Amygdala (tissue), 56 donors: ENCODE measurements around the gene SGMS1.

ENCODE experiments used
- DNase-seq, 56 donors: peaks; one replicate each; lab custom pipeline; 2025; lab: John Stamatoyannopoulos, UW

SGMS1 gene

DNA sequence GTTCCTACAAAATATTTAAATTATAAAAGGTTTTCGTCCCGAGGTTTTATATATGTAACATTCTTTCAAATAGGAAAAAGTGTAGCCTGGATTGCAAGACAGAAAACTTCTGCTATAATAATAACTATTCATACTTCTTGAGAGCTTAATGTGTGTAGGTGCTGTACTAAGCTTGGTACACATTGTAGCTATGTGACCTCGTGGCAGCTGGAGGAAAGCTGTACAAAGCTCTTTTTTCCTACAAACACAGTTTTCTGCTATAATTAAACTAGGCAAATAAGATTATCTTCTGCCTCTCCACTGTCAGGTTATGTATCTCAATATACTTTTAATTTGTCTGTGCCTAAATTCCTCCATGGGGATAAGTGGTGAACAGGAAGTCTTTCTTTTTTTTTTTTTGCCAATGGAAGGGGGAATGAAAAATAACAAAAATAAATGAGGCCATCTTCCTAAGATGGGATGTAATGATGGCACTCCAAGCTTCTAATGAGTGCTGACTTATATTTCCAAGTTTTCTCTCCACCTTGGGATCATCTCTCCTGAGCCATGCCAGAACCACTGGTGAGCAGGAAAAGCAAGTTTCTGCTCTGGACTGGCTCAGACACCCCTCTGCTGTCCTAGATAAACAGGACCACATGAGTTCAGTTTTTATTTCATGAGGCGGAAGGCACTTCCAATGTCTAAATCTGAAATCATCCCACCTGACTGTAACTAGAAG is 9.9 kb downstream of the SGMS1 start:
- no peak for DNase-seq

DNA sequence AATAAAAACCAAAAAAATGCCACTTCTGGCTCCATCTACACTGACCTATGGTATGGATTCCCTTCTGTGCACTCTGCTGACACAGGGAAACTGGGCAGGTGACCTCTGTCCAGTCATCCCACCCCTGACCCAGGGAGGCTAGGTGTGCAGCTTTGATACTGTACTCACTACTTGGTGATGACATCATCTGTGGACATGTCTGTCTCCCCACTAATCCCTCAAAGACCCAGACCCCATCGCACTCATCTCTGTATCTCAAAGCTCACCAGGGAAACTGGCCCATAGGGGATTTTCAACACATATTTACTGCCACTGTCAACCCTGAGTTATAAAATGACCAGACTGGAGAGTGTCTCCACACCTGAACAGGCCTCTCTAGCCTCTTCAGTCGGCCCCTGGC is 10.6 kb downstream of the SGMS1 start:
- DNase-seq, result no peak

DNA sequence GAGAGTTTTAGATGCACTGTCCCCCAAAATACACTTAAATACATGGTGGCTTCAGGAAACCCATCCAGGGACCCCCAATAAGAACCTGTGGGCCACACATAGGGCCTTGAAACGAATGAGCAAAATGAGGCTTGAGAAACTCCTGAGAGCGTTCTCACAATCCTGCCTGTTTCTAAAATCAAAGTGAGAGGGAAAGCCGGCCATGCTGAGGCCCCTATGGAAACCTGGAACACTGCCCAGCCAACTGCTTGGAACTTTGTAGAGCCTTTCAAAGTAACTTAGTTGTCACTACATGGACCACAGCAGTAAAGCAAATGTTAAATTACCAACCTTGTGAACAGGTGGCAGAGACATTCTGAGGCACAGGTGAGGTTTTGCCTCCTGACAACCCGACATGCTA is 13.4 kb downstream of the SGMS1 start:
- DNase-seq, result peak in 9 of 56 donors; percentile 5 to 40 (median 26)

DNA sequence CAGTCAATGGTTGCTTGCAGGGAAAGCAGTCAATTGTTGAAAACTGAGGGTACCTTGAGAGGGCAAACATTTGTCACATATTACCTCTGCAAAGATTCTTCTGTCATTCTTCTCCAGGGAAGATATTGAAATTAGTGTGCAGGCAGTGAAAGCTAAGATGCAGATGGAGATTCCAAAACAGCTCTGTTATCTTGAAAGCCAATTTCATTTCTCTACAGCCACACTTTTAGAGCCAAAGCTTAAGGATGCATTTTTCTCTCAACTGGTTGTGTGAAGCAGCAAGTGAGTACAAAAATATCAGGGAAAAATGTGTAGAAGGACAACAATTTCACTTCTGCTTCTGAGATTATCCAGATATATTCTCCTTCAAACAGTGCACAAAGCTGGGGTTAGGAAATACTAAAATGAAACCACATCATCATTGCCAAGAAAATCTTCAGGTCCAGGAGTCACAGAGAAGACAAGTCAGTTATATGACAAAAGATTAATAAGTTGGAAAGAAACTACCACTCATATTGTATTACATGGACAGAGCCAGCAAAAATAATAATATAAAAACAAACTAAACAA is 16.3 kb downstream of the SGMS1 start:
- no peak for DNase-seq

DNA sequence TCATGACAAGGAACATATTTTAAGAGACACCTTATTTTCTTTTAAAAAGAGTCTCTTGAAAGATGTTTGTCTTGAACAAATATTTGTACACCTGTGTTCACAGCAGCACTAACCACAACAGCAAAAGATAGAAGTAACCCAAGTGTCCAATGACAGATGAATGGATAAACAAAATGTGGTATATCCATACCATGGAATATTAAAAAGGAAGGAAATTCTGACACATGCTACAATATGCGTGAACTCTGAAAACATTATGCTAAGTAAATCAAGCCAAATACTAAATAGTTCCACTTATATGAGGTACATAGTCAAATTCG is 17.8 kb downstream of the SGMS1 start:
- no peak for DNase-seq

DNA sequence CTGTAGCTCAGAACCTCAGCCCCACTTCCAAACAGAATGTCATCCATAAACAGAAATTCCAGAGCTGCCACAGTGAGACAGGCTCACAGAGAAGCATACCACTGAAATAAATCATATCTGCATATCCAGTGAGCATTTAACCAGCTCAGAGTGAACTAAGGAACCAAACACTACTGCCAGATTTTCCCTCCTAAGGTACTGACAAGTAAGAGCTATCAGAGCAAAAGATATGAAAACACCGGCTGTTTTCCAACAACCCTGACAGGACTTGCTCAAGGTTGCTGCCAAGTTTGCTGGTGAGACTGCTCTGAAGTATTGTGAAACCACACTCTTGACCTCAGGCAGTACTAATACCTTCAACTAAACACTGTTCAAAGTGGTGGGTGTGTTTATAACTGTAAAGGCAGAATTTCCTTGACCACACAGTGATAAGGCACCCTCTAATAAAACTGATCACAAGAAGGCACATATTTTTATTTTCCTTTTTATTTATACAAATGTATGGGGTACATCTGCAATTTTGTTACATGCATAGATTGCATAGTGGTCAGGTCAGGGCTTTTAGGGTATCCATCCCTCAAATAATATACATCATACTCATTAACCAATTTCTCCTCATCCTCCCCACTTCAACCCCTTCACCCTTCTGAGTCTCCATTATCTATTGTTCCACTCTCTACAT is 18.3 kb downstream of the SGMS1 start:
- no peak for DNase-seq

DNA sequence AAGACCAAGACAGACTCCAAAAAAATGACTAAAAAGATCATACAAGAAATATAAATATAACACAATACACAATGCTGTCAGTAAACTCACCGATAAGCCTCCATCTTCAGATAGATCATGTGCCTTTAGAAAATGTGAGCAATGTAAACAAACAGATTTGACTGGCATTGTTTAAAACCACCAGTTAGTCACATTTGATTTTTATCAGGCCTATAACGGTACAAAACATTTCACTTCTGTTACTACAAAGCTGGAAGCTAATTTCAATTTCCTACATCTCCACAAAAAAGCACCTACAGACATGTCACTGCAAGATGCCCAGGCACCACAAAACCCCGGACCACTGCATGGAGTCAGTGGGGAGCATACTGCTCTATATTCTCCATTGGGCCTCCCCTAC is 18.9 kb downstream of the SGMS1 start:
- DNase-seq, result no peak

DNA sequence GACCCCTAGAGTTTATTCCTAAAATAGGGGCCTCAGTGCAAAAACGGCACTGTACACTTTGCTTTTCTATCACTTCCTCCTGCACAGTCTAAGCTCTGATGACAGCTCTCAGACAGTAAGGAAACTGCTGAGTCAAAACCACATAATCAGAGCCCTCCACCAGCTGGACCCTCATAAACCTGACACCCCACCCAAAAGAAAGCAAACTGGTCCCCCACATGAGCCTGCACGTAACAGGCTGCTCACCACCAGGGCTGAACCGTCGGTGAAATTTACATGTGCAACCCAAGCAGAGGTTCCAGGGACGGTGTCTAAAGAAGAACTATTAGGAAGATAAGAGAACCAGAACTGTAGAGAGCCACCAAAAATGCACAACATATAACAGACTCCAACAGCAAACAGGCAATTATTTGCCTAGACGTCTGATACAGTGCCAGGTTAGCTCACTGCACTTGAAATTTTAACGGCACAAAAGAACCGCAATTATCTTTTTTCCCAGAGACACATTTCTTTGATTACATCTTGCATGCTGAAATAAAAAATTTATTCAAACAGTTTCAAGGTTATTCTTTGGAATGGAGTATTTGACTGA is 19.6 kb downstream of the SGMS1 start:
- no peak for DNase-seq

DNA sequence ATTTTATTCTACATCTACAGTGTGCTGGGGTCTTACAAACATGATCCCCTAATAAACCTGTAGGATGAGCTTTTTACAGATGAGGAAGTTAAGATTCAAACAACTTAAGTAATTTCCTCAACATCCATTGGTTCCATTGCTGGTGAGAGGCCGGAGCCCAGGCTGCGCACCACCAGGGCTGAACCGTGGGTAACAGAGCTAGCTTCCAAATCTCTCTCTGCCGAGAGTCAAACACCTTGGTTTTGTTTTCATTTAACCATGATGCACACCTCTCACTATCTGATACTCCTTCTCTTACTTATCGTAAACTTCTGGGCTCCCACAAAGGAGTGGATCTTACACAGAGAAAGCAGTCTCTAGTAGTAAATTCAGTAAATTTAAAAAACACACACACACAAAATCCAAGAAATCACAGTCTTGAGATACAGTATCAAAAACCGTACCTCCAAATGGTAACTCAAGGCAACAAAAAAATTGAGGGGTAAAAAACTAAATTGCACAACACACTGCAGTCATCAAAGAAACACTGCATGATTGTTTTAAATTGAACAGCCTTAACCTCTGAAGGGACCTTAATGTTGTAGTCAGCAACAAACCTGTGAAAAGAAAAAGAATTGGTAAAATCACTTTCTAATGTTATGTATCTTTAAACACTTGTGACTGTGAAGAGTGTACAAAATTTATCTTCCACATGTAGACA is 20.5 kb downstream of the SGMS1 start:
- DNase-seq, result no peak

DNA sequence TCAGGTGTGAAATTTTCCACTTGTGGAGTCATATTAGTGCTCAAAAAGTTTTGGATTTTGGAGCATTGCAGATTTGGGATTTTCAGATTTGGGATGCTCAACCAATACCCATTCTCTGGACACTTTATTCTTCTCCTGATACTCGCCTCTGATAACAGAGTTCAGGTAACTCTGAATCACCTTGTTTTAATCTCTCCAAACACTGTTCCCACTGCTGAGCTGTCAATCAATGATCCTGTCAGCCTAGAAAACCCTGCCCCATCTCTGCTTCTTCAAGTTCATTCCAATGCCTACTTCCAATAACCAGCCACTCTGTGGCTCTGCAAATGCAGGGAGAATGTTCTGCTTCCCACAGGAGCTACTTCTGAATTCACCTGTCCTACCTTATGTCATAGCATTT is 21.8 kb downstream of the SGMS1 start:
- no peak for DNase-seq

DNA sequence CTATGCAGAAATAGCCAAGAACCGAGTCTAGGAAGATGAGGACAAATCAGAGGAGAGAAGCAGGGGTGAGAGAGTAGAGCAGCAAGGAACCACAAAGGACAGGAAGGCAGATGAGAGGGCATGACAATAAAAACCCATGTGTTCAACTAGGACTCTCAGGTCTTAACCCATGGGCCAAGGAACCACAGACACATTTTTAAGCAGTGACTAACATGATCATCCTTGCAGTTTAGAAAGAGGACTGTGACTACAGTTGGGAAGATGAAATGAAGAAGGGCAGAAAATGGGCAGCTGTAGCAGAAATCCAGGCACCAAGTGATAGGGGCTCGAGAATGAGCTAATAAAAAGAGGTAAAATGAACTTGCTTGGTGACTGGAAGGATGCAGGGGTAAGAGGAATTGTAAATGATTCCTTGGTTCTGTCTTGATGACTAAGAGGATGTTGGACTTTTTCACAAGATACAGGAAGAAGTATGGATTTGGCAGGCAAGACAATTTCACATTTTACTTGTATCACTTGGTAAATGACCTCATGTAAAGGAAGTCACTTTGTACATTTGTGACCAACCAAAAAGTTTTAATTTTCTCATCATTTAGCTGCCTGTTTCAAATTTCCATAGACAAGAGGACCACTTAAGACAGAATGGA is 22.8 kb downstream of the SGMS1 start:
- no peak for DNase-seq

DNA sequence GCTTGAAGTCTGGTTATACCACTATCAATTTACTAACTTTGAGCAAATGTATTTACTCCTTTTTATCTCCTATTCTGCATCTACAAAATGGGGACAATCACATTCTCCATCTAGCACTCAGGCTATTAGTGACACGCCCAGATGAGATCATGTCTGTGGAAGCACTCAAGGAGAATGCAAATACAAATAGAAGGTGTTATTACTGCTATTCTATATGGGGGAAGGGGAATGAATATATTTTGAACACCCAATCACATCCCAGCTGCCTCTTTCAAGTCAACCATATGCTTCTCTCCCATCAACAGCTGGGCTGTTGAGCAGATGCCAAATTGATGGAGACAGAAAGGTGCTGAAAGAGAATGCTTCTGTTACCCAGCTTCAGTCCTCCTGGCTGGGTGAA is 23.5 kb downstream of the SGMS1 start:
- DNase-seq, result no peak

DNA sequence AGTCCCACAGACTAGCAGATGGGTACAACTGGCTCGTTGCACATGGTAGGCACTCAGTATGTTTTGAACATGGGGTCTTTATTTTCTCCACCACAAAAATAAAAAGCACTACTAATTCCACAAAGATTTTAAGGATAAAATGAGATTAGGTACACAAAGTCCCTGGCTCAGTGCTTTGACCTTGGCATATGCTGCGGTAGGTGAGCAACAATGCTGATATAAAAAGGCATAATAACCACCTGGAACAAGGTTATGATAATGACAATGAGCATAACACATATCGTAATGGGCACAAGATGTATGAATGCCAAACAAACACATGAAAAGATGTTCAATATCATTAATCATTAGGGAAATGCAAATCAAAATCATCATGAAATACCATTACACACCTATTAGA is 26.9 kb downstream of the SGMS1 start:
- DNase-seq, result no peak

DNA sequence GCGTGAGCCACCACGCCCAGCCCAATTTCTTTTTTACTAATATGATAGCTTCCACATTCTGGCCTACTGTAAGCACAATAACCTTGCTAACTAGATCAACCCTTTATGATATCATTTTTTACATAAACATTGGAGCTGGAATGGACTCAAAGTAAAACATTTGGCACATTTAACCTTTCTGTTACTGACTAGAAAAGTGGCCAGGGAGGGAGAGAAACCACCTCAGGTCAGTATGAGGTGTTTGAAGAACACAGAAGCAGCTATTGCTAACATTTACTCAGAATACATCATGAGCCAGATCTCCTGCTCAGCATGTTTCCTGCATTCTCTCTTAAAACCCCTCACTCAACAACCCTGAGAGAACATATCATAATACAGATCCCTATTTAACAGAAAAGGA is 27.3 kb downstream of the SGMS1 start:
- no peak for DNase-seq

DNA sequence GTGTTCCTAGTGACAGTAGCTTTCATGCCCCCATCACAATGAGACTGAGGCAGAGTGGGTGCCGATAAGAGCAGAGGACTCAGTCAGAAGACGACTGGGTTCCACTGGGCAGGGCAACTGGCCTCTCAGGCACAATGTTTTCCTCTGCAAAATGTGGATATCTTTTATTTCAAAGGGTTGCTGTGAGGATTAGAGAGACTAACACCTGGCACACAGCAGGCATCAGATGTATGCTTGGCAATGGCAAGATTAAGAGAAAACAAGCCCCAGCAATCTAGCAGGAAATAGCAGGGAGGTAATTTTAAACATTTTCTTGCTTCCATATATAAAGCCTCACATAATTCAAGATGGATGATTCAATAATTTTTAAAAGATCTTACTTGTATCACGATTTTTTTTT is 28.0 kb downstream of the SGMS1 start:
- DNase-seq, result no peak

DNA sequence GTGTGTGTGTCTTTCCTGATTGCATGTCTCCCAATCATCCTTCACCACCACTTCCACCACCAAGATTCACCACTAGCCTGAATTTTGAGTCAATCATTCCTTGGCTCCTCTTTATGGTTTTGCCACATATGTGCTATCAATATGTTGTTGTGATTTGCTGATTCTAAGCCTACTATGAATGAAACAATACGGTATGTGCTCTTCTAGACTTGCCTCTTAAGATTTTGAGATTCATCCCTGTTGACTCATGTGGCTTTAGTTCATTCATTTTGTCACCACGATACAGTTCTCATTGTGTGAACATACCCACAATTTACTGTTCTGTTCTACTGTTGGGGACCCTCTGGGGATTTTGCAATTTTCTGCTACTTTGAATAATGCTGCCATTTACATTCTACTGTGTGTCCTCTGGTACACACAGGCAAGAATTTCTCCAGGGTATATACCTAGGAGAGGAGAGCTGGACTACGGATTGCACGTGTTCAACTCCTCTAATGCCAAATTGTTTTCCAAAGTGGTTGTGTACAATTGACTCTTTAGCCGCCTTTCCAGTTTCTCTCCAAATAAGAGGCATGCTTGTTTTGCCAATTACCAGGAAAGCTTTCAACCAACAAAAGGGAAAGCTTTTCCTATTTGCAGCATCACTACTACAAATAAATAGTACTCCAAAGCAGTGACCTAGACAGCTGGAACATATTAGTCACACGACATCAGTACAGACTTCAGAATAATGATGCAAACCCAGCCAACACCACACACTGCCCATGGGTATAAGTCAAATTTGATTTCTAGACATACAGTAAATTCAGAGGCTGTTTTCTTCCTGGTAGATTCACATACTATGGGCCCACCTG is 30.0 kb downstream of the SGMS1 start:
- no peak for DNase-seq

DNA sequence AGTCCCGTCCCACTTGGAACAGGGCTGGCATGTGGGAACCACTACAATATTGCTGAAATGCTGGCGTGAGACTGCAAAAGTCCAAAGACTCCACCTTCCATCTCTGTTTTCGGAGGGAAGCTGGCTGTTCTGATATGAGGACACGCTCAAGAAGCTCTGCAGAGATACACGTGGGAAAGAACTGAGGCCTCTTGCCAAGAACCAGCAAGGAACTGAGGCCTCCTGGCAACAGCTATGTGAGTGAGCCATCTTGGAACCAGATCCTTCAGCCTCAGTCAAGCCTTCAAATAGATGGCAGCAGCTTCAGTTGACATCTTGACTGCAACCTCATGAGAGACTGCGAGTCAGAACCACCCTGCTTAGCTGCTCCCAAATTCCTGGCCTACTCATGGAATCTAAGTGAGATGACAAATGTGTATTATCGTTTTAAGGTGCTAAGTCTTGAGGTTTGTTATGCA is 30.8 kb downstream of the SGMS1 start:
- DNase-seq, result no peak

DNA sequence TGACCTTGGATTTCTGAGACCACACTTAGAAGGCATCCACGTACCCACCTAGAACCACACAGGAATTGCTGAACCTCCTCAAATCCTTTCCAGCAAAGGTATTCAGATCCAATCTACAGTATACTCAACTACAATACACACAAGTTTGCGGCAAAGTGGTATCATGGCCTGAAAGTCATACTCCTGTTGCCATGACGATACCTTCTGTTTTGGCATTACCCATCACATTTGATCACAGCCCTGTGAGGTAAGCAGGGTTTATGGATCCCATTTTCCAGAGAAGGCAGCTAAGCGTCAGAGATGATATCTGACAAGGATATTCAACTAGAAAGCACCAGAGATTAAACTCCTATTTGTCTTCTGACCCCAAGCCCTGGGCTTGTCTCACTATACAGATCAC is 32.8 kb downstream of the SGMS1 start:
- DNase-seq, result no peak

DNA sequence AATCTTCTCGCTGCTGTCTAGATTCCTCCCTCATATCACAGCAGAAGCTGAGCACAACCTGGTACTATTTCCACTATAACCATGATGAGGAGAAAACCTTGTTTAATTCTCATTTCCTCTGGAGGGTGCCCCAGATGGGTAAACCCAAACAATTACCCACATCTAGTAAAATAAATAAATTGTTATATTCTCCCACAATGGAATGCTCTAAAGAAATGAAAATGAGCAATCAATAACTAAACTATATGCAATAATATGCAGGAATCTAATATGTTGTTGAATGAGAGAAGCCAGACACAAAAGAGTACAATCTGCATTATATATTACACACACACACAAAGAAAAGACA is 37.0 kb downstream of the SGMS1 start:
- DNase-seq, result no peak
